Gastroesophageal sphincter (tissue), 4 donors: ENCODE measurements around the gene SLC44A4. TPM values are rescaled to one million over a fixed set of nuclear protein-coding genes. Genes with fewer than 3 reads are reported as not detected.

Experiments used
- ATAC-seq: fragments of 150-250 bp; one replicate; pipeline ENCODE4 v1.9.1; 2016; ENCODE audit warnings: mild to moderate bottlenecking, moderate library complexity
- H3K27ac ChIP-seq, 4 donors: fragments of 200-600 bp; sonication (generic) in 3 of 4; 1 replicate in 3 of 4; 2 replicates in 1 of 4; pipeline ENCODE4 v1.5.1; 2016 to 2019
- H3K27me3 ChIP-seq: fragments of 200-600 bp; sonication (generic); one replicate; pipeline ENCODE4 v1.5.1; 2019
- H3K36me3 ChIP-seq, 2 donors: fragments of 200-600 bp; sonication (generic); one replicate each; pipeline ENCODE4 v1.5.1; 2019; ENCODE audit warnings: control low read depth in 1 of 2
- H3K4me1 ChIP-seq, 3 donors: fragments of 200-600 bp; sonication (generic); 1 replicate in 2 of 3; 2 replicates in 1 of 3; pipeline ENCODE4 v1.5.1; 2016 to 2019; ENCODE audit warnings: control low read depth in 2 of 3
- H3K4me3 ChIP-seq, 2 donors: fragments of 200-600 bp; sonication (generic); one replicate each; pipeline ENCODE4 v1.5.1; 2019; ENCODE audit warnings: mild to moderate bottlenecking in 1 of 2, moderate library complexity in 1 of 2
- H3K9me3 ChIP-seq, 3 donors: fragments of 200-600 bp; sonication (generic); one replicate each; pipeline ENCODE4 v1.5.1; 2017 to 2019; ENCODE audit warnings: control low read depth in 2 of 3
- EP300 ChIP-seq: sonication (generic); formaldehyde crosslinking; IDR thresholded peaks from one replicate; pipeline ENCODE4 v1.6.1; 2017; ENCODE audit warnings: antibody characterized with exemption, mild to moderate bottlenecking
- POLR2A ChIP-seq, 2 donors: fragments of 450-650 bp; IDR thresholded peaks; one replicate each; pipeline ENCODE4 v1.6.1; 2017; ENCODE audit warnings: antibody characterized with exemption in 2 of 2, mild to moderate bottlenecking in 2 of 2, moderate library complexity in 1 of 2
- POLR2AphosphoS5 ChIP-seq: sonication (generic); formaldehyde crosslinking; IDR thresholded peaks from one replicate; pipeline ENCODE4 v1.6.1; 2017; ENCODE audit warnings: antibody characterized with exemption
- WGBS, 2 donors: methylation state at CpG; one replicate each; pipeline ENCODE4 v1.1.5; 2018; ENCODE audit warnings: low coverage in 1 of 2; 5-methylcytosine and 5-hydroxymethylcytosine counted together
- total RNA-seq, 4 donors: library from RNA; depleted of rRNA; stranded (reverse); fragments of >200 nt; gene quantifications; one replicate each; pipeline ENCODE4 v1.1.0, GENCODE V29; 2016
- TF ChIP-seq, protein P1 (sequence below), 4 experiments: fragments of 200-600 bp in 2 of 4; fragments of 450-650 bp in 2 of 4; sonication (generic) in 1 of 4; IDR thresholded peaks; one replicate each; pipeline ENCODE4 v1.5.1; 2017 to 2019; ENCODE audit warnings: antibody characterized with exemption in 4 of 4, mild to moderate bottlenecking in 2 of 4, moderate library complexity in 2 of 4

Gene SLC44A4
- total RNA-seq, 4 donors from 2014 or later: 1.1 to 4.5 TPM; not detected in 2

GRCh38 chr6:31906122-31906521 lies 27.3 kb upstream of the SLC44A4 start:
- no peak overlapping the region for H3K4me3 ChIP-seq
- TF ChIP-seq EP300 (no peak), POLR2AphosphoS5 (no peak), POLR2A (IDR thresholded peaks at IDR 0.05) (no peak)
- TF ChIP-seq, protein P1, sequence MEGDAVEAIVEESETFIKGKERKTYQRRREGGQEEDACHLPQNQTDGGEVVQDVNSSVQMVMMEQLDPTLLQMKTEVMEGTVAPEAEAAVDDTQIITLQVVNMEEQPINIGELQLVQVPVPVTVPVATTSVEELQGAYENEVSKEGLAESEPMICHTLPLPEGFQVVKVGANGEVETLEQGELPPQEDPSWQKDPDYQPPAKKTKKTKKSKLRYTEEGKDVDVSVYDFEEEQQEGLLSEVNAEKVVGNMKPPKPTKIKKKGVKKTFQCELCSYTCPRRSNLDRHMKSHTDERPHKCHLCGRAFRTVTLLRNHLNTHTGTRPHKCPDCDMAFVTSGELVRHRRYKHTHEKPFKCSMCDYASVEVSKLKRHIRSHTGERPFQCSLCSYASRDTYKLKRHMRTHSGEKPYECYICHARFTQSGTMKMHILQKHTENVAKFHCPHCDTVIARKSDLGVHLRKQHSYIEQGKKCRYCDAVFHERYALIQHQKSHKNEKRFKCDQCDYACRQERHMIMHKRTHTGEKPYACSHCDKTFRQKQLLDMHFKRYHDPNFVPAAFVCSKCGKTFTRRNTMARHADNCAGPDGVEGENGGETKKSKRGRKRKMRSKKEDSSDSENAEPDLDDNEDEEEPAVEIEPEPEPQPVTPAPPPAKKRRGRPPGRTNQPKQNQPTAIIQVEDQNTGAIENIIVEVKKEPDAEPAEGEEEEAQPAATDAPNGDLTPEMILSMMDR (IDR thresholded peaks at IDR 0.05): no peak
- 40 to 43% methylated on average over 2 to 4 of the region's 4 CpGs for WGBS, 2 donors
- no peaks in the 10 kb centered on the region for H3K36me3 ChIP-seq
- H3K27me3 ChIP-seq: no peaks in the 10 kb centered on the region
- no peaks in the 10 kb centered on the region for H3K9me3 ChIP-seq
- no peak for ATAC-seq
- peaks cover 0 to 26% (median 6%) of the 10 kb centered on the region in 3 donors for H3K4me1 ChIP-seq
- H3K27ac ChIP-seq: no peak overlapping the region

DNA sequence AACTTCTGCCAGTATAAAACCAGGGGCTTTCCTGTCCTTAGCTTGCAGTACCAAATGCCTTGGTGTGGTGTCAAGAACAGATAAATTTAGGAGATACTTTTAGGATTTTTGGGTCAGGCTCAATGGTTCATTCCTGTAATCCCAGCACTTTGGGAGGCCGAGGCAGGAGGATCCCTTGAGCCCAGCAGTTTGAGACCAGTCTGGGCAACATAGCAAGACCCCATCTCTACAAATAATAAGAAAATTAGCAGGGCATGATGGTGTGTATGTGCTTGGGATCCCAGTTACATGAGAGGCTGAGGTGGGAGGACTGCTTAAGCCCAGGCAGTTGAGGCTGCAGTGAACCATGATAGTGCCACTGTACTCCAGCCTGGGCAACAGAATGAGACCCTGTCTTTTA lies 26.2 kb upstream of the SLC44A4 start:
- TF ChIP-seq, protein P1 (IDR thresholded peaks at IDR 0.05): no peak
- TF ChIP-seq POLR2AphosphoS5: no peak
- no peak for TF ChIP-seq EP300
- TF ChIP-seq POLR2A (IDR thresholded peaks at IDR 0.05): no peak
- Histone ChIP-seq H3K4me1 (peaks cover 0 to 37% (median 11%) of the 10 kb centered on the region in 3 donors), H3K27ac (no peak overlapping the region), H3K9me3 (no peaks in the 10 kb centered on the region), H3K4me3 (no peak overlapping the region), H3K36me3 (no peaks in the 10 kb centered on the region), H3K27me3 (no peaks in the 10 kb centered on the region)
- no peak for ATAC-seq
- WGBS, 2 donors: 100% methylated on average over 1 of the region's 1 CpG; no CpG with 5 or more reads in 1 of the 2 donors

- TF ChIP-seq POLR2A (IDR thresholded peaks at IDR 0.05) (no peak), POLR2AphosphoS5 (no peak), EP300 (no peak)
- TF ChIP-seq, protein P1 (IDR thresholded peaks at IDR 0.05): no peak
- Histone ChIP-seq H3K9me3 (no peaks in the 10 kb centered on the region), H3K4me3 (no peak overlapping the region), H3K36me3 (no peaks in the 10 kb centered on the region), H3K27ac (peak overlapping the region in 3 of 4 donors; percentile 87 to 92 (median 89)), H3K4me1 (peaks cover 0 to 48% (median 11%) of the 10 kb centered on the region in 3 donors), H3K27me3 (no peaks in the 10 kb centered on the region)
- ATAC-seq: no peak
- 50 to 74% methylated on average over 3 of the region's 3 CpGs for WGBS, 2 donors
Observed at GRCh38 chr6:31903957-31904356, 25.2 kb upstream of the SLC44A4 start.

GRCh38 chr6:31901953-31902643 lies 23.3 kb upstream of the SLC44A4 start, which contains the start of gene ZBTB12:
Gene ZBTB12, minus strand, starts transcription at chr6:31902086. Its CDS starts 781 bp downstream, at chr6:31901305.
- H3K27ac ChIP-seq: peak within 1 kb of the TSS; percentile 67 to 92 (median 88)
- no peaks in the 10 kb centered on the region for H3K27me3 ChIP-seq
- H3K36me3 ChIP-seq: no peaks in the 10 kb centered on the region
- peak; percentile 60 for TF ChIP-seq POLR2AphosphoS5
- no peak for TF ChIP-seq EP300
- peak; percentile 46 to 72 for TF ChIP-seq POLR2A (IDR thresholded peaks at IDR 0.05)
- TF ChIP-seq, protein P1 (IDR thresholded peaks at IDR 0.05): peak in 3 of 4 experiments; percentile 5 to 16 (median 15)
- no peaks in the 10 kb centered on the region for H3K9me3 ChIP-seq
- peak within 1 kb of the TSS; percentile 49 to 79 for H3K4me3 ChIP-seq
- peaks cover 3 to 58% (median 14%) of the 10 kb centered on the region in 3 donors for H3K4me1 ChIP-seq
- no CpG with 5 or more reads among the region's 77 CpGs for WGBS, 2 donors
- peak; percentile 87 for ATAC-seq
